ENCODE data around the gene UBA6.

GRCh38 chr4:67749286-67749685 lies 48.3 kb upstream of the UBA6 start:
- no peak for TF ChIP-seq TAF1 (IDR thresholded peaks at IDR 0.05; ENCODE audit: low read depth, low read length)
- no peak for TF ChIP-seq POLR2AphosphoS5 (IDR thresholded peaks at IDR 0.05; ENCODE audit: low read depth, low read length)
- TF ChIP-seq SPI1 (IDR thresholded peaks at IDR 0.05; ENCODE audit: low read depth, low read length), result no peak
